ENCODE results near the gene EML1. TPM values are rescaled to one million over a fixed set of nuclear protein-coding genes. Genes with fewer than 3 reads are reported as not detected.
A peak's percentile ranks its signal among the peaks of the same experiment; 100 is the strongest.

EML1 gene
- total RNA-seq, 1 experiment from 2014 or later = 18.3 TPM

DNA sequence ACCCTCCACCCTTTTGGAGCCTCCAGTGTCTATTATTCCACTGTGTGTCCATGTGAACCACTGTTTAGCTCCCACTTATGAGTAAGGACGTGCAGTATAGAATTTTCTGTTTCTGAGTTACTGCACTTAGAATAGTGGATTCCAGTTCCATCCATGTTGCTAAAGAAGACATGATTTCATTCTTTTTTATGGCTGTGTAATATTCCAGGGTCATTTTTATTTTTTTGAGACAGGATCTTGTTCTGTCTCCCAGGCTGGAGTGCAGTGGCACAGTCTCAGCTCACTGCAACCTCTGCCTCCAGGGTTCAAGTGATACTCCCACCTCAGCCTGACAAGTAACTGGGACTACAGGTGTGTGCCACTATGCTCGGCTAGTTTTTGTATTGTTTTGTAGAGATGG, 31.6 kb downstream of the EML1 start:
- no peak for DNase-seq (ENCODE audit: low spot score)

- no peak for DNase-seq (ENCODE audit: low spot score)
Measured at GRCh38 chr14:99829450-99829849, 36.2 kb downstream of the EML1 start.

DNA sequence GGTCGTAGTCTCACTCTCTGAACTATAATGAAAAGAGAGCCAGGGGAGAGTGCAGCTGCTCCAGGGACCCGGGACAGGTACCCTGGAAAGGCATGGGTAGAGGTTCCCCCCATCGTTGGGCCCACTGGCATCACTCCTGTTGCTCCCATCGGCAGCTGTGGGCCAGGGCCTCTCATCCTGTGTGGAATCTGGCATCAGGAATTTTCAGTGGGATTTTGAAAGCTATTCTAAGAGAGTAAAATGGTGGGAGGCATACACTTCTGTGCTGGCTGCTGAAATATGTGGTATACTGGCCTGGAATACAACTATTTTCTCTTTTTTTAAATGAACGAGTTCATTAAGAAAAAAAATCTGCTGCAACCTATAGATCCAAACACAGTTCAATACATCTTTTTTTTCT, 38.1 kb downstream of the EML1 start:
- no peak for DNase-seq (ENCODE audit: low spot score)

DNA sequence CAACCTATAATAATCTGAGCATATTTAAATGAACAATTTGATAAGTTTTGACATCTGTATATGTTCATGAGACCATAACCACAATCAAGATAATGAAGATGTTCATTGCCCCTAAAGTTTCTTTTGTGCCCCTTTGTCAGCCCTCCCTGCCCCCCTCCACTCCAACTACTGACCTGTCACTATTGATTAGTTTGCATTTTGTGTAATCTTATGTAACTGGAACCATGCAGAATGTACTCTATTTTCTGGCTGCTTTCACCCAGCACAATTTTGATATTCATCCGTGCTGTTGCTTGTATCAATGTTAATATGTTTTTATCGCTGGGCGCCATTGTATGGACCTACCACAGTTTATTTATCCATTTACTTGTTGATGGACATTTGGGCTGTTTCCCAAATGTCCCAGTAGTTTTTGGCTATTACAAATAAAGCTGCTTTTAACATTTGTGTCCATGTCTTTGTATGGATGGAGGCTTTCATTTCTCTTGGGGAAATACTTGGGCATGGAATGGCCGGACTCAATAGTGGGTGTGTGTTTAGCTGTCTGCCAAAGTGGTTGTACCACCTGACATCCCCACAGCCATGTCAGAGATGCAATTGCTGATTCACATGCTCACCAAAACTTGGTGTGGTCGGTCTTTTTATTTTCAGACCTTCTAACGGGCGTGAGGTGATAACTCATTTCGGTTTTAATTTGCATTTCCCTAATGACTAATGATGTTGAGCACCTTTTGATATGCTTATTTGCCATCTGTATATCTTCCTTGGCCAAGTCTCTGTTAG, 38.9 kb downstream of the EML1 start:
- no peak for DNase-seq (ENCODE audit: low spot score)

DNA sequence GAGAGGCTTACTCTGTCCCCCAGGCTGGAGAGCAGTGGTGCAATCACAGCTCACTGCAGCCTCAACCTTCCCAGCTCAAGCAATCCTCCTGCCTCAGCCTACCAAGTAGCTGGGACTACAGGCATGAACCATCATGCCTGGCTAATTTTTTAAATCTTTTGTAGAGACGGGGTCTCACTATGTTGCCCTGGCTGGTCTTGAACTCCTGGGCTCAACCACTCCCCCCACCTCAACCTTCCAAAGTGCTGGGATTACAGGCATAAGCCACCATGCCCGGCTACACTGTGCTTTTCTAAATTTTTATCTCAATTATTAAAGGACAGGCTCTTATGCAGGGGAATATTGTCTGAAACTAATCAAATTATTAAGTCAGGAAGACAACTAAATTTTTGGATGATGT, 44.6 kb downstream of the EML1 start:
- no peak for DNase-seq (ENCODE audit: low spot score)

GRCh38 chr14:99838639-99839134, 45.5 kb downstream of the EML1 start:
- DNase-seq (ENCODE audit: low spot score) = peak; percentile 68

- DNase-seq (ENCODE audit: low spot score) = no peak
Measured at GRCh38 chr14:99839696-99840095, 46.5 kb downstream of the EML1 start.

DNA sequence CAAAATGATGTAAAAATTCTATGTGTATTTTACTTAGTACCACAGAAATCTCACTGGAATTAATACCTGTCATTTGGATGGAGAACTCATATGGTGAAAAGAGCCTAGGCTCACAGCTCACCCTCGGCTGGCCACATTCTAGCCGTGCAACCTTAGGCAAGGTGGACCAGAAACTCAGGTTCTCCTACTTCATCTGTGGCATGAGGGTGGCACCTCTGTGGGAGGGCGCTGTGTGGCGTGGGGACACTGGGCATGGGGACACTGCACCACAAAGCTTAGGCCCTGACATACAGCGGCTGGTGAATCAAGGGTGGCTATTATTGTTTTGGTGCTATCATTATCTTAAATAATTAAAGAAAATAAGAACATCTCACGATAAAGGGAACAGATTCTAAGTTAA, 47.1 kb downstream of the EML1 start:
- no peak for DNase-seq (ENCODE audit: low spot score)

DNA sequence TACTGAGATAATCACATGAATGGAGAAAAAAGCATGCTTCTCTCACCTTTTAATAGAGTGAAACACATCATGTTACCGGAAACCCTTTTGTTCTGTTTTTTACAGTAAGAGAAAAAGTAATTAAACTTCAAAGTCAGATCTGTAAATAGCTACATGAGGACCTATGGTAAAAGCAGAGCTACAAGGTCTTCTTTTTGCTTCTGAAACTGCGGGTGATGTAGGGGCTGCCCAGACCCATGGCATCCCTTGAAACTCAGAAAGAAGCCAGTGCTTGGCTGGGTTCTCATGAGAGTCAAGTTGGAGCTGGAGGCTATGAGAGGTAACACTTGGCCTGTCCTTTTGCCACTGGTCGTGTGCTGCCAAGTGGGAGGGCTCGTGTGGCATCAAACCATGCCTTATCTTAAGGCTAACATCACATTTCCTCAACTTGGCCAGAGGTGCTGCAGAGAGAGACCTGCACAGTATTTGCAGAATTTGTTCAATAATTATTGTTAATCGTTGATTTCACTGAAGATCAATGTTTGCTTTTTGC, 47.6 kb downstream of the EML1 start:
- no peak for DNase-seq (ENCODE audit: low spot score)

- no peak for DNase-seq (ENCODE audit: low spot score)
Measured at GRCh38 chr14:99841436-99842071, 48.3 kb downstream of the EML1 start.

- no peak for DNase-seq (ENCODE audit: low spot score)
Measured at GRCh38 chr14:99842141-99842540, 48.9 kb downstream of the EML1 start.

GRCh38 chr14:99846808-99847207, 53.6 kb downstream of the EML1 start:
- no peak for DNase-seq (ENCODE audit: low spot score)

- DNase-seq (ENCODE audit: low spot score) = no peak
Measured at GRCh38 chr14:99850709-99851108, 57.5 kb downstream of the EML1 start.

- no peak for DNase-seq (ENCODE audit: low spot score)
Measured at GRCh38 chr14:99852578-99852977, 59.4 kb downstream of the EML1 start.

DNA sequence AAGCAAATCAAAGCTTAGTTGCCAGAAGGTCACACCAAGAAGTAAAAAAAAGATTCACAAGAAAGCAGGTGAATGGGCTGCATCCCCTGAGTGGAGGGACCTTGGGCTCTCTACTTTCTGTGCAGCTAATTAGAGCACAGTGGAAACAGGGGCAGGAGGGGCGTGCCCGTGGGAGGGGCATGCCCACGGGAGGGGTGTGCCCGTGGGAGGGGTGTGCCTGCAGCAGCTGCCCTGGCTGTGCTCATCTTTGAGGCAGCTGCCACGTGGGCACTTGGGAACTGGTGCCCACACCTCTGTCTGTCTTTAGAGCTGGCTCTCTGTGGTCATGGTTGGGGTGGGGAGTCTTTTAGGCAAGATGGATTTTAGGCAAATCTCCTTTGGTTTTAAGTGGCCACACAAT, 60.0 kb downstream of the EML1 start:
- no peak for DNase-seq (ENCODE audit: low spot score)

- DNase-seq (ENCODE audit: low spot score) = no peak
Measured at GRCh38 chr14:99854831-99855230, 61.6 kb downstream of the EML1 start.

DNA sequence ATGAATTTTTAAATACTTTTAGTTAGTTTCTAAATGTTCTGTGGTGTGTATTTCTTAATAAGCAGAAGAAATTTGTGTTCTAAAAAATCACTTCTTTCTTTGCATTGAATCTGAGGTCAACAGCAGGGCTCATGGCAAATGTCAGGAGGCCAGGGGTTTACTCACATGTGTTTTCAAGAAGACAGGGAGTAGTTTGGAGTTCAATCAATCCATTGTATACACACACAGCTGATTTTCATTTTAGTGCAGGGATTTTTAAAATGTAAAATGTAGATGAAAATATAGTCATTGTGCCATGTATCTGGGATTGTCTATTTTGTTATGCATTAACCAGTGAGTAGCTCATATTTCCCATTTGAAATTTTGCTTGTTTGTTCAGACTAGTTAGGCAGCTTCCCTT, 62.1 kb downstream of the EML1 start:
- no peak for DNase-seq (ENCODE audit: low spot score)

DNA sequence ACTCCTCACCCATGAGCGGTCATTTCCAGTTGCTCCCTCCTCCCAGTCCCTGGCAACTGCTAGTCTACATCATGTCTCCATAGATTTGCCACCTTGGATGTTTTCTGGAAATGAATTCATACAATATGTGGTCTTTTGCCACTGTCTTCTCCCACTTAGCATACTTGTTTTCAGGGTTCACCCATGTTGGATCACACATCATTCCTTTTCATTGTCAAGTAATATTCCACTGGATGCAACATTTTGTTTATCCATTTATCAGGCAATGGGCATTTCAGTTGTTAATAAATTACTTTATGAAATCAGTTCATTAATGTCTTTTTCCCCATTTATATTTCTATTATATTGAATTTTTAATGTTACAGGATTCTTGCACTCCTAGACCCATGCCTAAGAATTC, 64.3 kb downstream of the EML1 start:
- DNase-seq (ENCODE audit: low spot score) = no peak

DNA sequence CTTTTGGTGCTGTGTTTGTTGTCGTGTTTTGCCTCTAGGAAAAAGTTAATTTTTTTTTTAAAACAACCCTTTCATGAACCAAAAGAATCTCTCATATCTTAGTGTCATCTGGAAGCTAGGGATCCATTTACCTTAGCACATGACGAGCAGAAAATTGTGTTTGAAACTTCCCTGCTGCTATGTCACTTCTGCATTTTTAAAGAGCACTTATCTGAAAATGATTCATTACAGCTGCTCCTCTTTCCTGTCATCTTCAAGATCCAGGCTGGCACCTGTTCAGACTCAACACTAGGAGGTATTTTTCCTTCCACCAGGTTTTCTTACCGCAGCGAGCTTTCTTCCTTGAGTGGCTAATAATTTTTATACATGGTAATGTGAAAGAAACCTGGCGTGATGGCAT, 67.0 kb downstream of the EML1 start:
- DNase-seq (ENCODE audit: low spot score) = no peak

DNA sequence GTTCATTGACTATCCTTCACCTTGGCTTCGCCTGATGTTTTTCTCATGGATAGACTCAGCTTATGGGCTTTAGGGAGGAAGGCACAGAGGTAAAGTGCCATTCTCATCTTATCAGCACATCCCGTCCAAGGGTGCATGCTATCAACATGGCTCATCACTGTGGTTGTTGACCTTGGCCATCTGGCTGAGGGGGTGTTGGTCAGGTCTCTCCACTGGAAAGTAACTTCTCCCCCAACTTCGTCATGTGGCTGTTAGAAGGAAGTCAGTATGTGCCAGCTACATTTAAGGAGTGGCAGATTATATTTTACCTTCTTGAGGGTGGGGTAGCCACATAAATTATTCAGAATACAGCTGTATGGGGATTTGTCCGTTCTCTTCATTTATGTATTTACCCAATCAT, 68.9 kb downstream of the EML1 start:
- no peak for DNase-seq (ENCODE audit: low spot score)

- no peak for DNase-seq (ENCODE audit: low spot score)
Measured at GRCh38 chr14:99863059-99863458, 69.8 kb downstream of the EML1 start.

DNA sequence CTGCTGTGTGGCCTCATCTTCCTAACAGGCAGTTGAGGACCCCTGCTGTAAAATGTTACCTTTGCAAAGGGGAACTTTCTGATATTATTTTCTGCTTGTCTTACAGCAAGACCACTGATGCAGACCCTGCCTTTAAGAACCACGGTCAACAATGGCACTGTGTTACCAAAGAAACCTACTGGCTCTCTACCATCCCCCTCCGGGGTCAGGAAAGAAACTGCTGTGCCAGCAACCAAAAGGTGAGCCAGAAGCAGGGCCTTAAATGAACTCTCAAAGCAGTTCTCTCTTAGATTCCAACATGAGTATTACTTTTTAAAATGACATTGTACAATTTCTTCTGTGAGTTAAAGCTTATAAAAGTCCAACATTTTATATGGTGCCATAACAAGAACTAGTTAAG, 72.2 kb downstream of the EML1 start:
- no peak for DNase-seq (ENCODE audit: low spot score)

- no peak for DNase-seq (ENCODE audit: low spot score)
Measured at GRCh38 chr14:99870617-99871016, 77.4 kb downstream of the EML1 start.

All from H4 (cell line).